Endodermal cell (in vitro differentiated cells): Measurements from ENCODE around the gene AK8. TPM values are rescaled to one million over a fixed set of nuclear protein-coding genes. Genes with fewer than 3 reads are reported as not detected.

ENCODE experiments used
- DNase-seq: peaks from one replicate; pipeline ENCODE4 v3.0.0-alpha.2; 2017
- H3K27ac ChIP-seq: 2 replicates; pipeline ENCODE4 v1.5.1; 2013; ENCODE audit warnings: mild to moderate bottlenecking, low read depth, low read length, moderate library complexity
- H3K27me3 ChIP-seq: 2 replicates; pipeline ENCODE4 v1.6.1; 2013; ENCODE audit warnings: mild to moderate bottlenecking, low read length, moderate library complexity; ENCODE audit not compliant: insufficient read depth, control insufficient read depth, poor library complexity, severe bottlenecking
- H3K36me3 ChIP-seq: 2 replicates; pipeline ENCODE4 v1.7.0; 2013; ENCODE audit warnings: mild to moderate bottlenecking, low read length, moderate library complexity; ENCODE audit not compliant: control insufficient read depth, insufficient read depth
- H3K4me1 ChIP-seq: one replicate; pipeline ENCODE4 v1.7.0; 2013; ENCODE audit warnings: low read length; ENCODE audit not compliant: control insufficient read depth, insufficient read depth
- H3K4me3 ChIP-seq: 2 replicates; pipeline ENCODE4 v1.5.1; 2013; ENCODE audit warnings: mild to moderate bottlenecking, low read length, moderate library complexity
- H3K9ac ChIP-seq: 2 replicates; pipeline ENCODE4 v1.6.1; 2013; ENCODE audit warnings: mild to moderate bottlenecking, low read length, moderate library complexity; ENCODE audit not compliant: poor library complexity, severe bottlenecking; ENCODE audit errors: extremely low read depth
- H3K9me3 ChIP-seq: 2 replicates; pipeline ENCODE4 v1.6.1; 2013; ENCODE audit warnings: mild to moderate bottlenecking, low read length, moderate library complexity; ENCODE audit not compliant: control insufficient read depth
- H3K27ac Mint-ChIP-seq: 2 replicates; pipeline ENCODE4 v1.8.0; 2020; ENCODE audit warnings: mixed read lengths
- H3K27me3 Mint-ChIP-seq: 2 replicates; pipeline ENCODE4 v1.8.0; 2021; ENCODE audit warnings: mild to moderate bottlenecking, mixed read lengths; ENCODE audit not compliant: insufficient read depth
- H3K36me3 Mint-ChIP-seq: 2 replicates; pipeline ENCODE4 v1.8.0; 2020; ENCODE audit warnings: low read depth, mixed read lengths
- H3K4me1 Mint-ChIP-seq: 2 replicates; pipeline ENCODE4 v1.8.0; 2020; ENCODE audit warnings: mixed read lengths
- H3K4me3 Mint-ChIP-seq: 2 replicates; pipeline ENCODE4 v1.8.0; 2020; ENCODE audit warnings: mild to moderate bottlenecking, moderate library complexity, mixed read lengths
- H3K9me3 Mint-ChIP-seq: 2 replicates; pipeline ENCODE4 v1.8.0; 2020; ENCODE audit warnings: mild to moderate bottlenecking, mixed read lengths
- WGBS, 2 experiments: methylation state at CpG; one replicate each; pipeline versions ENCODE4 v1.1.5 to v1.1.7; 2013; ENCODE audit warnings: missing lambda C conversion rate in 2 of 2, mixed read lengths in 1 of 2; ENCODE audit not compliant: insufficient coverage in 1 of 2, insufficient read length in 1 of 2; 5-methylcytosine and 5-hydroxymethylcytosine counted together
- total RNA-seq, 2 donors: library from RNA; stranded (reverse); fragmentation: NEBNext Ultra II Directional in 1 of 2; extraction: Animal tissue kit (Norgen Biotek cat#: 25700) in 1 of 2; gene quantifications; 2 replicates in 1 of 2; 3 replicates in 1 of 2; pipeline ENCODE4 v1.2.1, GENCODE V29; 2021
- TF ChIP-seq, protein P1 (sequence below): fragments of 200-600 bp; sonication (generic); conservative IDR thresholded peaks from 2 replicates; pipeline ENCODE4 v1.5.0; 2021; ENCODE audit warnings: antibody characterized with exemption, mild to moderate bottlenecking

Gene AK8
- total RNA-seq, 2 donors from 2014 or later = 1.3 to 2.6 TPM

DNA sequence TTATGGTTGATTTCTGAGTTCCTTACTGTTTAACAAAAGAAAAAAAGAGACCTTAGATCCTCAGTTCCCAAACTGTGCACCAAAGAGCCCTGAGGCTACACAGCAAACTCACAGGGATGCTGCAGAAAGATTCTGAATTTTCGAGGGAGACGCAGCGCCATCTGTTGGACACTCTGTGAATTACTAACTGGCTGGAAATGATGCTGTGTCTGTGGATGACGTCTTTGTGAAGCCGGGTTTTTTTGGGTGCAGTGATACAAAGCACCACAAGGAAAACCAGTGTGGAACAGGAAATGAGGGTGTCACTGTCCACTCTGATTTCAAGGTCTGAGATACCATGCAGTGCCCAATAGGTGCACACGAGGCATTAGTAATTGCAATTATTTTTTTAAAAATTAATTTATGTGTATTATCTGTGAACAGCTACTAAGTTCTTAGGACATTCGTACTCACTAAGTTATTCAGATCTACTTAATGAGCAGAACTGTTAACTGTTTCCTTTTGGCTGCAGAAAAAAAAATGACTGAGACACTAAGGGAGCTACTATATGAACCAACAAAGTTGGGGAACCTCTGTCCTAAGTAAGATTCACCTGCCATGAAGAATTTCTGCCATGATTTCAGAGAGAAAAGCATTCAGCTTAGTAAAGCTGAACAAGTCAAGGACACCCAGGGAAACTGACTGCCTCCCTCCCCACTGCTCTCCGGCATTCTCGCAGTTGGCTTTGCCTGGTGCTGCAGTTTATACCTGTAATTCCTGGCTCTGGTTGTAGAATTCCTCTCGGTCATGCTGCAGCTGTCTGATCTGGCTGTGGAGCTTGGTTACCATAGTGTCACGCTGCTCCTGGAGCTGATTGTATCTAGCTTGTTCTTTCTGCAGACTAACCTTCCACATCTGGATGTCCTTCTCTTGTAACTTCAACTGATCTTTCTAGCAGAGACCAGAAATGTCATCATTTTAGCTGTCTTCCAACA is 24.1 kb upstream of the AK8 start:
- H3K9me3 Mint-ChIP-seq = no peaks in the 10 kb centered on the region
- Histone ChIP-seq H3K27me3 (no peaks in the 10 kb centered on the region), H3K9ac (no peak overlapping the region), H3K9me3 (no peaks in the 10 kb centered on the region), H3K36me3 (peaks cover 55% of the 10 kb centered on the region), H3K4me1 (peaks cover 7% of the 10 kb centered on the region), H3K27ac (no peak overlapping the region), H3K4me3 (no peak overlapping the region)
- H3K27ac Mint-ChIP-seq = no peak overlapping the region
- peak; percentile 92 for DNase-seq
- H3K27me3 Mint-ChIP-seq = no peaks in the 10 kb centered on the region
- TF ChIP-seq, protein P1, sequence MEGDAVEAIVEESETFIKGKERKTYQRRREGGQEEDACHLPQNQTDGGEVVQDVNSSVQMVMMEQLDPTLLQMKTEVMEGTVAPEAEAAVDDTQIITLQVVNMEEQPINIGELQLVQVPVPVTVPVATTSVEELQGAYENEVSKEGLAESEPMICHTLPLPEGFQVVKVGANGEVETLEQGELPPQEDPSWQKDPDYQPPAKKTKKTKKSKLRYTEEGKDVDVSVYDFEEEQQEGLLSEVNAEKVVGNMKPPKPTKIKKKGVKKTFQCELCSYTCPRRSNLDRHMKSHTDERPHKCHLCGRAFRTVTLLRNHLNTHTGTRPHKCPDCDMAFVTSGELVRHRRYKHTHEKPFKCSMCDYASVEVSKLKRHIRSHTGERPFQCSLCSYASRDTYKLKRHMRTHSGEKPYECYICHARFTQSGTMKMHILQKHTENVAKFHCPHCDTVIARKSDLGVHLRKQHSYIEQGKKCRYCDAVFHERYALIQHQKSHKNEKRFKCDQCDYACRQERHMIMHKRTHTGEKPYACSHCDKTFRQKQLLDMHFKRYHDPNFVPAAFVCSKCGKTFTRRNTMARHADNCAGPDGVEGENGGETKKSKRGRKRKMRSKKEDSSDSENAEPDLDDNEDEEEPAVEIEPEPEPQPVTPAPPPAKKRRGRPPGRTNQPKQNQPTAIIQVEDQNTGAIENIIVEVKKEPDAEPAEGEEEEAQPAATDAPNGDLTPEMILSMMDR = peak; percentile 98
- H3K4me1 Mint-ChIP-seq = peaks cover 17% of the 10 kb centered on the region
- H3K36me3 Mint-ChIP-seq = peaks cover 61% of the 10 kb centered on the region
- 52 to 60% methylated on average over 10 to 11 of the region's 11 CpGs for WGBS, 2 experiments
- H3K4me3 Mint-ChIP-seq = no peak overlapping the region

DNA sequence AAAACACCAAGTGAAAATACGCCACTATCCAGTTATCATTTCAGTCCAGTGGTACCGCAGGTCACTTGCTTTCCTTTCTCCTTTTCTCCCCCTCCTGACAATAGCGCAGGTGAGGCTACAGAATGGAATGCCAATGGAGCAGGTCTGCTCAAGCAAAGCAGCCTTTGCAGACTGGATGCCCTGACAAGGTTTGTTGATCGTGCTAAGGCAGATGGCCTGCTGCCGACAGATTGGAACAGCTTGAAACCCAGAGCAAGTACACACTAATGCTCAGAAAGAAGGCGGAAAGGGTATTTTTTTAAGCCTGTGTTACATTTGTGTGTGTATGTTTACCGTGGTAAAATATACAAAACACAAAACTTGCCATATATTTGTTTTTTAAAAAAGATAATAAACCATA is 20.0 kb upstream of the AK8 start:
- Mint-ChIP-seq H3K36me3 (peaks cover 75% of the 10 kb centered on the region), H3K27me3 (no peaks in the 10 kb centered on the region), H3K9me3 (no peaks in the 10 kb centered on the region), H3K27ac (no peak overlapping the region), H3K4me1 (no peaks in the 10 kb centered on the region), H3K4me3 (no peak overlapping the region)
- Histone ChIP-seq H3K36me3 (peaks cover 84% of the 10 kb centered on the region), H3K27ac (no peak overlapping the region), H3K27me3 (no peaks in the 10 kb centered on the region), H3K9ac (no peak overlapping the region), H3K4me3 (no peak overlapping the region), H3K4me1 (no peaks in the 10 kb centered on the region), H3K9me3 (no peaks in the 10 kb centered on the region)
- DNase-seq = no peak
- TF ChIP-seq, protein P1 = no peak
- 93 to 94% methylated on average over 2 to 6 of the region's 7 CpGs for WGBS, 2 experiments

DNA sequence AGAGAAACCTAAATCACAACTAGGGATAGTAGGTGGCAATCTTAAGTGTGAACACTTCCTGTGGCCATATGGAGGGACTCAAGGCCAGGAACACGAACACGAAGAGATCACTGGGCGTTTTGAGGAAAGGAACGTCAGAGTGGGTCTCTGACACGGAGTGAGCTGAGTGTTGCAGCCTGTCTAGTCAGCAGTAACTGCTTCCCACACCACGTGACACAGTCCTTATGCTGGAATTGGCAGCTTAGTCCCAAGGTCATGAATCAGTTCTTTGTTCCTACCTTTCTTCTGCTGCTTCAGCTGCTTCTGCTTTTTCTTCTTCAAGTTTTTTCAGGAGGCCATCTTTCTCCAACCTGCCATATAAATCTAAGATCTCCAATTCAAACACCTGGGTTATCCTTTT is 18.8 kb upstream of the AK8 start:
- no peaks in the 10 kb centered on the region for H3K27me3 Mint-ChIP-seq
- no peaks in the 10 kb centered on the region for H3K4me1 Mint-ChIP-seq
- H3K36me3 Mint-ChIP-seq = peaks cover 69% of the 10 kb centered on the region
- Histone ChIP-seq H3K36me3 (peaks cover 80% of the 10 kb centered on the region), H3K27ac (no peak overlapping the region), H3K4me1 (no peaks in the 10 kb centered on the region), H3K27me3 (no peaks in the 10 kb centered on the region), H3K9me3 (no peaks in the 10 kb centered on the region), H3K4me3 (no peak overlapping the region), H3K9ac (no peak overlapping the region)
- H3K27ac Mint-ChIP-seq = no peak overlapping the region
- H3K9me3 Mint-ChIP-seq = no peaks in the 10 kb centered on the region
- H3K4me3 Mint-ChIP-seq = no peak overlapping the region
- TF ChIP-seq, protein P1 = no peak
- no peak for DNase-seq
- 92 to 94% methylated on average over 6 of the region's 6 CpGs for WGBS, 2 experiments
